A172 (cell line): ENCODE results near the gene PUS10. TPM values are rescaled to one million over a fixed set of nuclear protein-coding genes. Genes with fewer than 3 reads are reported as not detected.
"Not testable (repeated sequence)": the region's sequence is repeated elsewhere in the genome, so short reads cannot be mapped to it uniquely, and the experiment has no call there.

ENCODE experiments used
- DNase-seq: peaks from one replicate; pipeline ENCODE4 v3.0.0-alpha.2; 2015; ENCODE audit warnings: low spot score
- total RNA-seq: library from RNA; depleted of rRNA; stranded (reverse); fragments of >200 nt; shearing (Covaris generic); gene quantifications from 2 replicates; pipeline ENCODE4 v1.2.3, GENCODE V29; 2014; rRNA removed

PUS10 gene
- total RNA-seq, 1 experiment from 2014 or later = 5.0 TPM

DNA sequence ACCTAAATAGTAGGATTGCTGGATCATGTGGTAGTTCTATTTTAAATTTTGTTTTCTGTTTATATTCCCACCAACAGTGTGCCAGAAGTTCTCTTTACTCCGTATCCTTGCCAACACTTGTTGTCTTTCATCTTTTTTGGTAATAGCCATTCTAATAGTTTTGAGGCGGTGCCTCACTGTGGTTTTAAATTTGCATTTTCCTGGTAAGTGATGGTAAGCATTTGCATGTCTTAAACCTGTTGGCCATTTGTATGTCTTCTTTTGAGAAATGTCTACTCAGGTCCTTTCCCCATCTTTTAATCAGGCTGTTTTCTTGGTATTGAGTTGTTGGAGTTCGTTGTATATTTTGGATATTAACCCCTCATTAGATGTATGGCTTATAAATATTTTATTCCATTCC is 85.1 kb downstream of the PUS10 start:
- DNase-seq = no peak

DNA sequence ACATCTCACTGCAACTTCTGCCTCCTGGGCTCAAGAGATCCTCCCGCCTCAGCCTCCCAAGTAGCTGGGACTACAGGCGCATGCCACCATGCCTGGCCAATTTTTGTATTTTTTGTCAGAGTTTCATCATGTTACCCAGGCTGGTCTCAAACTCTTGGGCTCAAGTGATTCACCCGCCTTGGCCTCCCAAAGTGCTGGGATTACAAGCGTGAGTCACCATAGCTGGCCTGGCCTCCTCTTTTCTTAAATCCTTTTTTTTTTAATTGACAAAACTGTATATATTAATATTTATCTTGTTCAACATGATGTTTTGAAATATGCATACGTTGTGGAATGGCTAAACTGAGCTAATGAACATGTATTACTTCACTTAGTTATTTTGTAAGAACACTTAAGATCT is 86.0 kb downstream of the PUS10 start:
- DNase-seq = not testable (repeated sequence)

DNA sequence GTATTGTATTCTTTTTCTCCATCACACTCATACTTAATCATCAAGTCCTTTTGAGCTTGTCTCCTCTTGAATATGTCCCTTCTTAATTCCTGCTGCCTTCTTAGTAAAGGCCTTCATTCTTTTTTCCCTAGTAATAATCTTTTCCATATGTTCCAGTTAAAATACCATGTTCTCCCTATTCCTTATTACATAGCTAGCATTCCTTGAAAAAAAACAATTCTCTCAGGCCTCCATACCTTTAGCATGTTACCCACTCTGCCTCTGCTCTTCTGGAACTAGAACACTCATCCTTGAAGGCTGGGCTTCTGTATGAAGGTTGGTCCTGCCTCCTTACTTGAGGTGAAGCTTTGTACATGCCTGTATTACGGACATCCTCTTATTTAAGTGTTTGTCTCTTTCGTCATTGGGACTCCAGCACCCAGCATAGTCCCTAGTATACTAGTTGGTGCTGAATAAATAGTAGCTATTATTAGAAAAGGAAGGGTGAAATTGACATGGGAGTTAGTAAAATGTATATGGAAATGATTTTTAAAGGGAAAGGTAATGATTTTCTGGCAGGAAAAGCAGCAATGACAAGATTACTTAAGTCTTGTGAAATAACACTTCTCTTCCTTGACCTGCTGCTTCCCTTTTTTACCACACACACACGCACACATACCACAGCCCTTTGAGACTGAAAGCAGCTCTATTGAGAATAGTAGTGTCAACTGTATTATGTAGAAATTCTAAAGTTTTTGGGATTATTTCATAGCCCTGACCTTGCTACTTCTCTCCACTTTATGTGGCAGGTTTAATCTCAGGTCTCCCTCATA is 91.1 kb downstream of the PUS10 start:
- DNase-seq = no peak

GRCh38 chr2:60925994-60926740 is 91.9 kb downstream of the PUS10 start:
- no peak for DNase-seq

DNA sequence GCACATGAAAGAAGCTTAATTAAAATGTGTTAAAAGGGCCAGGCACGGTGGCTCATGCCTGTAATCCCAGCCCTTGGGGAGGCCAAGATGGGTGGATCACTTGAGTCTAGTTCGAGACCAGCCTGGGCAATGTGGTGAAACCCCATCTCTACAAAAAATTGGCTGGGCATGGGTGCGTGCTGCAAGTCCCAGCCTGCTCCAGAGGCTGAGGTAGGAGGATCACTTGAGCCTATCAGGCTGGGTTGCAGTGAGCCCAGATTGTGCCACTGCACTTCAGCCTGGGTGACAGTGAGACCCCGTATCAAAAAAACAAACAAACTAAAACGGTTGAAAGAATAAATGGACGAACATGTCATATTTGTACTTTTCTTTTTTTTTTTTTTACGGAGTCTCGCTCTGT is 110.7 kb downstream of the PUS10 start:
- no peak for DNase-seq

DNA sequence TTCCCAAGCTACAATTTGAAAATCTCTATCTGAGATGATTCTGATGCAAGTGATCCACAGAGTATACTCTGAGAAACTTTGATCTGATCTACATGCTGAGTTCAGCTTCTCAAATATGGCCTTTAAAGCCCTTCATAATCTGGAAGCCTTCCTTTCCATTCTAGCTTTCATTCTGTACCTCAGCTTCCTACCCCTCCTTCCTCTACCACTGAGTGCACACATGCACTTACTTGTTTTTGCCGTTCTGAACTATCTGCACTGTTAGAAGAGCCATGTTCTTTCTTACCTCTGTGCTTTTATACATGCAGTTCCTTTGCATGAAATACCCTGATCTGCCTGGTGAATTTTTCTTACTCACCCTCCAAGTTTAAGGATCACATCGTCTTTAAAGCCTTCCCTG is 111.7 kb downstream of the PUS10 start:
- DNase-seq = no peak

DNA sequence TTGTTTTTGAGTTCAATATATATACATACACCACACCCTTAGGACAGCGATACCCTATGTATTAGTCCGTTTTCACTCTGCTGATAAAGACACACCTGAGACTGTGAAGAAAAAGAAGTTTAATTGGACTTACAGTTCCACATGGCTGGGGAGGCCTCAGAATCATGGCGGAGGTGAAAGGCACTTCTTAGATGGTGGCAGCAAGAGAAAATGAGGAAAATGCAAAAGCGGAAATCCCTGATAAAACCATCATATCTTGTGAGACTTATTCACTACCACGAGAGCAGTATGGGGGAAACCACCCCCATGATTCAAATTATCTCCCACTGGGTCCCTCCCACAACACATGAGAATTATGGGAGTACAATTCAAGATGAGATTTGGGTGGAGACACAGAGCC is 112.2 kb downstream of the PUS10 start:
- not testable (repeated sequence) for DNase-seq

DNA sequence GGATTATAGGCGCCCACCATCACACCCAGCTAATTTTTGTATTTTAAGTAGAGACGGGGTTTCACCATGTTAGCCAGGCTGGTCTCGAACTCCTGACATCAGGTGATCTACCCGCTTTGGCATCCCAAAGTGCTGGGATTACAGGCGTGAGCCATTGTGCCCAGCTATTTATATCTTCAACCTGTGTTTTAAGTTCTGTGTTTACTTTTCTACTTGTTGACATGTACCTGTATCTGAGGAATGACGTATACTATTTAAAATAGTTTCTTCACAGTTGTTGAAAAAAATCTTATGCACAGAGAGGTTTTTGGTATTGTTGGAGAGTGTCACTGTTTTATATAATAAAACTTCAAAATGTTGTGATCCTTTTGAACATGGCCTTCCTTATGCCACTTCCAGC is 116.8 kb downstream of the PUS10 start:
- not testable (repeated sequence) for DNase-seq

- DNase-seq = no peak
Measured at GRCh38 chr2:60899892-60900249, 118.2 kb downstream of the PUS10 start.

DNA sequence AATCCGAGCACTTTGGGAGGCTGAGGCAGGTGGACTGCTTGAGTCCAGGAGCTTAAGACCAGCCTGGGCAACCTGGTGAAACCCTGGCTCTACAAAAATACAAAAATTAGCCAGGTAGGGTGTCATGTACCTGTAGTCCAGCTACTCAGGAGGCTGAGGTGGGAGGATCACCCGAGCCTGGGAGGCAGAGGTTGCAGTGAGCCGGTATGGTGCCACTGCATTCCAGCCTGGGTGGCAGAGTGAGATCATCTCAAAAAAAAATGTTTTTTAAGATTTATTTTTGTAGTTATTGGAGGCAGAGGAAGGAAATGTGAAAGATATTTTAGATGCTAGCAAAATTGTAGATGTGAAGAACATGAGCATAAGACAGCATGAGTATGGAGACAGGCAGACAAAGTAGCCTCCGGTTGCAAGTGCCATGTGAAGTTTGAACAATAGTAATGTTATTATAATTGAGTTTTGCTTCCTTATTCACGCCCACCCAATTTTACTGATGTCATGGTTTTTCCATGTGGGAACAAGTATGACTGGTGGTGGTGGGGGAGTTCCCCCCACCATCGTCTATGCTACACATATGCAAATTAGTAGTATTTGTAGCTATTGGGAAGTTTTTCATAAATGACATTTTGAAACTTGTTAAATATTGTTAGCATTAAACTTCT is 118.7 kb downstream of the PUS10 start:
- no peak for DNase-seq

GRCh38 chr2:60898567-60898966 is 119.5 kb downstream of the PUS10 start:
- DNase-seq = no peak

Other genes with a start within 250 kb of the PUS10 start
- 4.9 and 8.6 TPM in 2 replicates for gene REL, start 136.7 kb downstream of the PUS10 start, total RNA-seq
- gene PEX13, start 535 bp downstream of the PUS10 start, total RNA-seq = 61.3 and 82.4 TPM in 2 replicates
- 22.8 and 26.7 TPM in 2 replicates for gene SANBR, start 47.6 kb upstream of the PUS10 start, total RNA-seq
- 51.5 and 80.7 TPM in 2 replicates for gene C2orf74, start 143.9 kb upstream of the PUS10 start, total RNA-seq